NCI-H1417 treated with DMSO at 0.1 percent for 48 hours (cell line): Measurements from ENCODE around the gene CPA4.
"Not testable (repeated sequence)": the region's sequence is repeated elsewhere in the genome, so short reads cannot be mapped to it uniquely, and the experiment has no call there.

Source experiments
- DNase-seq: peaks from one replicate; lab custom pipeline; 2025; lab: John Stamatoyannopoulos, UW

The CPA4 gene, protein sequence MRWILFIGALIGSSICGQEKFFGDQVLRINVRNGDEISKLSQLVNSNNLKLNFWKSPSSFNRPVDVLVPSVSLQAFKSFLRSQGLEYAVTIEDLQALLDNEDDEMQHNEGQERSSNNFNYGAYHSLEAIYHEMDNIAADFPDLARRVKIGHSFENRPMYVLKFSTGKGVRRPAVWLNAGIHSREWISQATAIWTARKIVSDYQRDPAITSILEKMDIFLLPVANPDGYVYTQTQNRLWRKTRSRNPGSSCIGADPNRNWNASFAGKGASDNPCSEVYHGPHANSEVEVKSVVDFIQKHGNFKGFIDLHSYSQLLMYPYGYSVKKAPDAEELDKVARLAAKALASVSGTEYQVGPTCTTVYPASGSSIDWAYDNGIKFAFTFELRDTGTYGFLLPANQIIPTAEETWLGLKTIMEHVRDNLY

DNA sequence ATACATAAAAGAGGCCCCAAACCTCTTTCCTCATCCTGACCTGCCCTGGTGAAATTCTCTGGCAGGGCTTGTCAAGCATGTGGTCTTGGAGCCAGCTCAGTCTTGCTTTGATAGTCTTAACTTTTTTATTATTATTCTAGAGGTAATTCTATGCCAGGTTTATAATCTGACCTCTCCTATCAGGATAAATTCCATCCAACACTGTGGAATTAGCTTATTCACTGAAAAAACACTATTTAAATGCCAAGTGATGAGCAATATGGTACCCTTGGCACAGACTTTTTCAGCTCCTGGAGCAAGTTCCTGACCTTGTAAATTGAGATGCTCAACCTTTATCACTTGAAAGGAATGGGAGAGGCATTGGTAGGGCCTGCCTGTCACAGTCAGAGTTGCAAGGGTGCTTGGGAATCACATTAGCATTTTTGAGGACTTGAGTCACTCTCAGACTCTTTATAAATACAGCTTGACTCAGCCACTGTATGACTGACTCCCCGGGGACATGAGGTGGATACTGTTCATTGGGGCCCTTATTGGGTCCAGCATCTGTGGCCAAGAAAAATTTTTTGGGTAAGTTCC is at the start of gene CPA4:
Gene CPA4, plus strand, starts transcription at position 480 of the 576 bp plus-strand sequence. Its CDS starts 20 bp downstream, at position 500.
- no peak for DNase-seq

DNA sequence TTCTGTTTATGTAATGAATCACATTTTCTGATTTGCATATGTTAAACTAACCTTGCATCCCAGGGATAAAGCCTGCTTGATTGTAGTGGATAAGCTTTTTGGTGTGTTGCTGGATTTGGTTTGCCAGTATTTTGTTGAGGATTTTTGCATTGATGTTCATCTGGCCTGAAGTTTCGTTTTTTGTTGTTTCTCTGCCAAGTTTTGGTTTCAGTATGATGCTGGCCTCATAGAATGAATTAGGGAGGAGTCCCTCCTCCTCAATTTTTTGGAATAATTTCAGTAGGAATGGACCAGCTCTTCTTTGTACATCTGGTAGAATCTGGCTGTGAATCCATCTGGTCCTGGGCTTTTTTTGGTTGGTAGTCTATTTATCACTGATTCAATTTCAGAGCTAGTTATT is 49.5 kb upstream of the CPA4 start:
- DNase-seq = not testable (repeated sequence)

DNA sequence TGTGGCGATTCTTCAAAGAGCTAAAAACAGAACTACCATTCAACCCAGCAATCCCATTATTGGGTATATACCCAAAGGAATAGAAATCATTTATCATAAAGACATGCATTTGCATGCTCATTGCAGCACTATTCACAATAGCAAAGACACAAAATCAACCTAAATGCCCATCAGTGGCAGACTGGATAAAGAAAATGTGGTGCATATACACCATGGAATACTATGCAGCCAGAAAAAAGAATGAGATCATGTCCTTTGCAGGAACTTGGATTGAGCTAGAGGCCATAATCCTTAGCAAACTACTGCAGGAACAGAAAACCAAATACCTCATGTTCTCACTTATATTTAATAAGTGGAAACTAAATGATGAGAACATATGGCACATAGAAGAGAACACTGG is 46.5 kb upstream of the CPA4 start:
- DNase-seq = not testable (repeated sequence)

DNA sequence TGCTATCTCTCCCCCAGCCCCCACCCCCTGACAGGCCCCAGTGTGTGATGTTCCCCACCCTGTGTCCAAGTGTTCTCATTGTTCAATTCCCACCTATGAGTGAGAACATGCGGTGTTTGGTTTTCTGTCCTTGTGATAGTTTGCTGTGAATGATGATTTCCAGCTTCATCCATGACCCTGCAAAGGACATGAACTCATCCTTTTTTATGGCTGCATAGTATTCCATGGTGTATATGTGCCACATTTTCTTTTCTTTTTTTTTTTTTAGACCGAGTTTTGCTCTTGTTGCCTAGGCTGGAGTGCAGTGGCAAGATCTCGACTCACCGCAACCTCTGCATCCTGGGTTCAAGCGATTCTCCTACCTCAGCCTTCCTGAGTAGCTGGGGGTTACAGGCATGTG is 44.1 kb upstream of the CPA4 start:
- not testable (repeated sequence) for DNase-seq

DNA sequence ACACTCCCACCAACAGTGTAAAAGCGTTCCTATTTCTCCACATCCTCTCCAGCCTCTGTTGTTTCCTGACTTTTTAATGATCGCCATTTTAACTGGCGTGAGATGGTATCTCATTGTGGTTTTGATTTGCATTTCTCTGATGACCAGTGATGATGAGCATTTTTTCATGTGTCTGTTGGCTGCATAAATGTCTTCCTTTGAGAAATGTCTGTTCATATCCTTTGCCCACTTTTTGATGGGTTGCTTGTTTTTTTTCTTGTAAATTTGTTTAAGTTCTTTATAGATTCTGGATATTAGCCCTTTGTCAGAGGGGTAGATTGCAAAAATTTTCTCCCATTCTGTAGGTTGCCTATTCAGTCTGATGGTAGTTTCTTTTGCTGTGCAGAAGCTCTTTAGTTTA is 43.3 kb upstream of the CPA4 start:
- DNase-seq = not testable (repeated sequence)

DNA sequence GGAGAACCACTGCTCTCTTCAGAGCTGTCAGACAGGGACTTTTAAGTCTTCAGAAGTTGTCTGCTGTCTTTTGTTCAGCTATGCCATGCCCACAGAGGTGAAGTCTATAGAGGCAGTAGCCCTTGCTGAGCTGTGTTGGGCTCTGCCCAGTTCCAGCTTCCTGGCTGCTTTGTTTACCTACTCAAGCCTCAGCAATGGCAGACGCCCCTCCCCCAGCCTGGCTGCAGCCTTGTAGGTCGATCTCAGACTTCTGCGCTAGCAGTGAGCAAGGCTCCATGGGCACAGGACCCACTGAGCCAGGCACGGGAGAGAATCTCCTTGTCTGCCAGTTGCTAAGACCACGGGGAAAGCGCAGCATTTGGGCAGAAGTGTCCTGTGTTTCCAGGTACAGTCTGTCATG is 38.4 kb upstream of the CPA4 start:
- DNase-seq = no peak

DNA sequence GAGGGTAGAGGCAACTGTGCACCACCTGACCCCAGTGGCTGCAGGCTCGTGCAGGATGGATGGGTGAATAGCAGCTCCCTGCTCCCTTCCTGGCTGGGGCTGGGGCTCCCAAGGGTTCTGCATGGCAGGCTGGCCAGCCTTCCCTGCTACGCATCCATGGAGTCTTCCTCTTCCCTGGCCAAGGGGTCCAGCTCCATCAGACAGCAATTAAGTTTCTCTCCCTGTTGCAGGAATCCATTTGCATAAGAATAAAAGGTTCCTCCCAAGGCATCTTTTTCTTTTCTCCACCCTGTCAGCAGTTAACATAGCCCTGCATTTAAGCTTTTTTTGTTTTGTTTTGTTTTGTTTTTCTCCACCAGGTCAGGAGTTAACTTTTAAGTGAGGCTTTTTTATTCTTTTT is 36.3 kb upstream of the CPA4 start:
- no peak for DNase-seq

DNA sequence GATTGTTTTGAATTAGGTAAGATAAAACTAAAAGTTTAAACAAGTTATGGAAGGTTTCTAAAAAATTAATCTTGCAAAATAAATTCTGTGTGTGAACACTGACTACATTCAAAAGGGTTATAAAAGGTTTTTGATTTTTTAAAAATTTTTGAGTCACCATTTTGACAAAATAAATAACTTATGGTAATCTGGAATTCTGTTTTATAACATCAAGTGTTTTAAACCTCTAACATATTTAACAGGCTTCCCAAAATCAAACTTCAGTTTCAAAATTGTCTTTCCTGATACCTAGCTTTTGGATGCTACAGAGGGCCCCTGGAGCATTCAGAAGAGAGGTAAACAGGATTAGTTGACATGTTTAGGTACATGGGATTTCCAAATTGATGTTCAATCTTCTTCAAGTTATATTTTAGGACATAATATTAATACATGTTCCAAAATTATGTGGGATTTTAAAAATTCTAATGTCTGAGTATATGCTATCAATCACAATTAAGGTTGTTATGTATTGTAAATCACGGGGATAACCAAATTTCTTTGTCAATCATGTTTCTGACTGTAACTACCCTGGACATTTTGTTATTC is 34.4 kb upstream of the CPA4 start:
- DNase-seq = no peak

DNA sequence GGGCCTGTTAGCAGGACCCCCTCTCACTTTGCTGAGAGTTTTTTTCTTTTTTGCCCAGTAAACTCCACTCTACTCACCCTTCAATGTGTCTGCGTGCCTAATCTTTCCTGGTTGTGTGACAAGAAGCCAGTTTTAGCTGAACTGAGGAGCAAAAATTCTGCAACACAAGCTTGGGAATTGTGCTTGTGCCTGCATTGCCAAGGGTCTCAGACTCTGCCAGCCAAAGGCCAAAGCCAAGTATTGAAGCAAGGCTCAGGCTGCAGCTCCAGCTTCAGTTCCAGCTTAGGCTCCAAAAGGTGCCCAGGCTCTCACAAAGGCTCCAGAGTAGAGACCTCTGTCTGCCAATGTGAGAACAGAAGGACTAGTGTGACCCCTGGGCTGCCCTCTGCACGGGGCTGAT is 30.5 kb upstream of the CPA4 start:
- no peak for DNase-seq

DNA sequence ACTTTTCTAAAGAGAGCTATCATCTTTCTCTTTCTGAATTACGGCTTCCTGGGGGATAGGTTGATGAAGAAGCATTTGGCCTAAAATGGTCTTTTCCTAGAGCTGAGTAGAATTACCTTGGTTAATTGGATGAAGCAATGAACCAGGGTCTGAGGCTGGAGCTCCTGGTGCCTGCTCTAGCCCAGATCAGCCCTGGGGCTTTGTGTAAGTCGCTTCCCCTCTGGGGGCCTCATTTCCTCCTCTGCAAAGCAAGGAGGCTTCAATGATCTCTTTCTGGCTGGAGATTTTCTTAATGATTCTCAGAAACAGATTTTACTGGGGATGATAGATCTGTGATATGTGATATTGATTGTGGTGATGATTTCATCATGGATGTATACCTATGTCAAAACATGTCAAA is 29.8 kb upstream of the CPA4 start:
- no peak for DNase-seq

DNA sequence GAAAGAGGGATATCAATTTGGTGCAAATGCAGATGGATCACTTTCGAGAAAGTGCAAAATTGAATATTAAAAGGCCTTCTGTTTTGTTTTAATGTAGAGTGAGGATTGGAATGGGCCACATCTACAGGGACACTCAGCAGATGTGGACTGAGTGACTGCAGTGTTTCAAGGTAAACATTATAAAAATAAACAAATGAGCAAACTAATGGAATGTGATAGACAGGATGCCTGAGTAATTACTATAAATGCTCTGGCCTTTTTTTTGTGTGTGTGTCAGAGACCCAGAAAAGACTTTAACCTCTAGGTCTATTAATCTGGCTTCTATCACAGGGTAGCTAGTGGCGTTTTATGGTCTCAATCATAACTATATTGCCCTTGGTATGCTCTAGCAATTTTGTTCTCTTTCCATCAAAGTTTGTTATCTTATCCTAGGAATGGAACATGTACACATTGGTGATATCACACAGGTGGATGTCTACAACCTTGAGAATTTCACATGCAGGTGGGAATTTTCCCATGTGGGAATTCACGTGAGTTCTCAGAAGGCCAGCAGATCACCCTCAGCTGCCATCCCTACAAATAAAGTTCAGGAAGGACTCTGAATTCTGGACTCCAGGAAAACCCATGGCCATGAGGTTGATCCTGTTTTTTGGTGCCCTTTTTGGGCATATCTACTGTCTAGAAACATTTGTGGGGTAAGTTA is 26.6 kb upstream of the CPA4 start, which contains the start of gene CPA2:
Gene CPA2, plus strand, starts transcription at position 606 of the 703 bp plus-strand sequence. Its CDS starts 19 bp downstream, at position 625.
- DNase-seq = no peak

DNA sequence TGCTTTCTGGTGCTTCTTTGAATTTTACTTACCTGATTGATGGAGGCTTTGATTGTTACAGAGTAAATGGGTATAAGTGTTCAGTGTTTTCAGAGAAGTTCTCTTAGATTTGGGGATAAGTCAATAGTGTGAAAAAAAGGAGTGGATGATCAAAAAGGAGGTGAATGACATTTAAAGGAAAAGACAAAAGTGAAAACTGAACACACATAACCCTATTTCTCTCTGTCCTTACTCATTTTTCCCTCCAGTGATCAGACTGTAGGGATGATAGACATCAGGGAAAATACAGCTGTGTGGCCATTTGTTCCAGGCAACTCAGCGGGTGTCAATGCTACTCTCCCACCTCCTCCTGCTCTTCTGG is 26.0 kb upstream of the CPA4 start:
- DNase-seq = no peak

DNA sequence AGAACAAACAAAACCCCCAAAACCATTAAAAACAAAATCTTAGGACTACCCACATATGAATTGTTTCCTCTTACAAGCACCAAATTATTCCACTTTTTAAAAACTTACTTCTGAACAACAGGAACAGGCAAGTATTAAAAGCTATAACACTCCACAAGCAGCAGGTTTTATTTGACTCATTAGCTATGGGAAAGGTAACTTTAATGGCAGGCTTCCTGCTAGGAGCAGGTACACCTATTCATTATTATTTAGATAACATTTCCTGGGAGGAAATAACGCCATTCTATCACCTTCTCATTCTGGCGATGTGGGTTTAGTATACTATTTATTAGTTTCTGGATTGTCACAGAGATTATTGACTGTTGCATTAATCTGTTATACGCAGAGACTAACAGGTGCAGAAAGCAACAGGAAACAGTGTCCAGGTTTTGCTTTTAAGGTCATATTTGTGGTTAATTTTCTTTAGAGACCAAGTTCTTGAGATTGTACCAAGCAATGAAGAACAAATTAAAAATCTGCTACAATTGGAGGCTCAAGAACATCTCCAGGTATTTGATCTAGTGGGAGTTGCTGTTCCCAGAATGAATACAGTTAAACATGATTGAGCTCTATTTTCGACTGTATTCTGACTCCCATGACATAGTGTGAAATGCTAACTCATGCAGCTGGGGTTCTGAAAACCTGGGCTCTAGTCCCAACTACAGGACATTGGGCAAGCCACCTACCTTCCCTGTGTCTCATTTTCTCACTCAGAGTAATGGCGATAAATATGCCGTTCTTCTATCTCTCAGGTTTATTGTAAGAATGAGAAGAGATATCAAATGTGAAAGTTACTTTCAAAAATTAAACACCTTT is 24.3 kb upstream of the CPA4 start:
- DNase-seq = no peak

DNA sequence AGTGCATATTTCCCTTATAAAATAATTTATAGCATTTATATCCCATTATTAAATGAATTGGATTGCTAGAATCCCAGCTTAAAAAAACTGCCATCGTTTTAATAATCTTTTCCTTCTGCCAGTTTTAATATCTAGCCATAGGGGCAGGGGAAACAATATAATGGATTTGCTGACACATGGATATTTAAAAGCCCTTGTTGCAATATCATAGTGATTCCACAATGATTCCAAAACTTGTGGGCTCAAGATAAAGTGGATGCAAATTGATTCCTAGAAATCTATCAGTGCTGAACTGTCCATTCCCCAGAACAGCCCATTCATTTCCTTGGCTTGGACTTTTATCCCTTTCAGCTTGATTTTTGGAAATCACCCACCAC is 23.7 kb upstream of the CPA4 start:
- no peak for DNase-seq

DNA sequence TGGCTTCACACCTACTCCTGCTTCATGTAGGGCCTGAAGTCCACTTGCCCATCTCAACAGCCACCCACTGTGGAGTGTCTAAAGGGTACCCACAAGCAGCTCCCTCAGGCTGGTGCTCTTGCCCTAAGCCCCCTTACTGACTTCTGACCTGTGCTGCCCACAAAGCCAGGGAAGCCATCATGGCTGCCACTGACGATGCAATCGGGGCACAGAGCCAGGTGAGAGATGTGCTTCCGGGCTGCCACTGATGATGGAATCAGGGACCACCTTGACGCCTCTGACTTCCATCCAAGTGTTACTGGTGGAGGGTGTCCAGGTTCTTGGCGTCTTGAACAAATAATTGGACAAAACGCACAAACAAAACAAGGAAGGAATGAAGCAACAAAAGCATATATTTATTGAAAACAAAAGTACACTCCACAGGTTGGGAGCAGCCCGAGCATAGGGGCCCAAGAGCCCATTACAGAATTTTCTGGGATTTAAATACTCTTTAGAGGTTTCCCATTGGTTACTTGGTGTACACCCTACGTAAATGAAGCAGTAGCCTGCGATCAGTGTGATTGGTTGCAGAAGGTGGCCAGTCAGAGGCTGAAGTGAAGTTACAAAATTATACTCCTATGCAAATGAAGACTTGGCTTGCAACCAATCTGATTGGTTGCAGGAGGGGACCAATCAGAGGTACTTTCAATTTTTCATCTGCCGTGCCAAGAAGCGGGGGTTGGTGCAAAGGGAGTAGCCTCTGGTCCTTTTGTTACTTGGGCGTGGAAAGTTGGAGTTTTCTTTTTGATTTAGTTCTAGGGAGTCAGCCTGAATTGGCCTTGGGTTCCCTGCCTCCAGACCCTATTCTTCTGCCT is 21.8 kb upstream of the CPA4 start:
- DNase-seq = no peak

DNA sequence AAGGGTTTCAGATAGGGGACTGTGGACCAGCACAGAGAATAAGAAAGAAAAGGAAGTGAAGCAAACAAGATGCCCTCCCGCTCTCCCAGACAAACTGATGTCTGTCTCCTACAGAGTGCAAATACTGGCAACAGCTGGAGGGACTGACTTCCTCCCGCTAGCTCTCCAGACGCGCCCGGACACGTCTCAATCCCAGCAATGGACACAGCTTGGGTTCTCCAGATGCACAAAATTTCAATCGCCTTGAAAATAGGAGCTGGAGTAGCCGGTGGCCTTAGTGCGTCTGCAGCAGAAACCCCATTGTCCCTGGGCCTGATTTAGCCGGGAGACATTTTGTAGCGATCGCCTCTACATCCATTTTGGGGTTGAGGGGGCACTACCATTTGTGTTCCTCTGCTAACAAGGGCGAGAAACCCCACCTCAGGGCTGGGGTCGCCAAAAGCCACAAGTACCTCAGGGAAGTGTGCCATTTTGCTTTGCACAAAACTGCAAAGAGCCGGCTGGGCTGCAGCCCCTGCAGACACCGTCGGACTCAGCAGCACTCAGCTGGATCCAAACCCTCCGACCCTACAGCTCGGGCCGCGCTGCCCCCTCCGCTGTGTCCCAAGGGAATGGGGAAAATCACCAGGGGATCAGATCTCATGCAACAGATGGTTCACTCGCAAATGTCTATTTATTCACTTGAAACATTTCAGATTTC is 20.4 kb upstream of the CPA4 start:
- DNase-seq = peak; percentile 67

DNA sequence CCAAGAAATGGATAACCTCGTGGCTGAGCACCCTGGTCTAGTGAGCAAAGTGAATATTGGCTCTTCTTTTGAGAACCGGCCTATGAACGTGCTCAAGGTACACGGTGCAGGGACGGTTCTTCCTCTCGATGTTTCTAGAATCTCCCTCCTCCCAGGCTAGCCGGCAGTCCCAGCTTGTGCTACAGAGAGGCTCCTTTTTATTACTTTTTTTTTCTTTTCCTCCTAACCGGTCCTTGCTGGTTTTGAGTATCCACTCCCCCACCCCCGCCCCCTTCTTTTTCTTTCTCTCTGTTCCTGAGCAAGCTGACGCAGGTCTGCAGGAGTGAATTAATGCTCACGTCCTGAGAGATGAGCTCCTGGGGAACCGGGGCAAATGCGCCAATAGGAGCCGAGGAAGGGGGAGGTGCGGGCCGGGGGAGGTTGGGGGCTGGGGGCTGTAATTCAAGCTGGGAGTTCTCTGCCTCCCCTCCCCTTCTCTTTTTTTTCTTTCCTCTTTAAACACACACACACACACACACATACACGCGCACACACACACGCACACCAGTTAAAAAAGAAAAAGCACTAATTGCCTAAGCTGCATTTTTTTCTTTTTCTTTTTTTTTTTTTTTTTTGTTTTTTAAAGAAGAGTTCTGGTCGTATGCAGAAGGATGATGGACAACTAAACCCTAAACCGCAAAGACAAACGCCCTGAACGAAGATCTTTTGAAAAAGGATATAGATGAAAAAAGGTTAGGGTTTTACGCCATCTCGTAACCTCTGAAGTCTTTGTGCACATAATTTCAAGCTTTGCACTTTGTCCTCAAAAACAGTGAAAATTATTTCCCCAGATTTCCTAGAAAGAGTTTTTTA is 19.7 kb upstream of the CPA4 start:
- DNase-seq = peak; percentile 68

DNA sequence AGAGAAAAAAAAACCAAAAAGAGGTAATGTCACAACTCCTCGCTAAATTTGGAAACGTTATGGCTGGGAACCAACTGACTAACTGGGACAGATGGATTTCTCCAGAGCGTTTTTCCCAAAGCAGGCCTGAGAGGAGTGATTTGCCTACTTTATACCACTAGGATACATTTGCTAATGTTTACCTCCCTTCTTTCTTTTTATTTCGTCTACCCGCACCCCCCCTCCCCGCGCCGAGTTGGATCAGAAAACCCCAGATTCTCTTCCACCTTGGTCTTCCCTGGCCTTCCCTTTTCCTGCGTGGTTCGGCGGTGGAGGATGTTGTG is 19.1 kb upstream of the CPA4 start:
- DNase-seq = no peak

DNA sequence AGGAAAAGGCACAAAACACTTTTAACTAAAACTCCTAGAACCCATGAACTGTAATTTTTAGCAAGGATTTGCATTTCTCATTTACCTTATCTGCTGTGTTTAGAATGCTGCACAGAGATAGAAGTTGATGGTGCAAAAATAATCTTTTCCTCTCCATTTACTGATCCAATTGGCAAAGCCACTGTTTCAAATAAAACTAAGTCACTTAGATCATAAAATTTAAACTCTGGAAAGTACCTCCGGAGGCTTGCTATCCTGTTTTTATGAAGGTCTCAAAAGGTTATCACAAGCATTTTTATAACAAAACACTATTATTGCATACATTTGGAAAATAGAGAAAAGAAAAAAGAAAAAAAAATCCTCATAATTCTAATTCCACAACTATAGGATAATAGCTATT is 18.7 kb upstream of the CPA4 start:
- no peak for DNase-seq
